ENCODE measurements around the gene NME7.

Gene NME7

DNA sequence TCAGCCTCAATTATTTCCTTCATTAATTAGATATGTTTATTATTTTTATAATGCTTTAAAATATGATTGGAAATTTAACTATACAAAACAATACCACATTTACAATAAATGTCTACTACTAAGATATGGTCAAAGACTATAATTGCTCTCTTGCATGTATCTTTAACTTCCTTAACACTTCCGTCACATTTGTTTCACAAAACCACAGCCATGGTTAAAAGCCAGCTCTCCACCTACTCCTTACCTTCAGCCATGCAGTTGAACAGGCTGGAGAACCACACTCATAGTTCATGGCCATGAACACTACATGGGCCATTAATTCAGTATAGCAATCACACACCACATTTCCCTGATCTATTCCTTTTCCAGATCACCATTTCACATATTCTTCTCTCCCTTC is 72.2 kb downstream of the NME7 start:
- POLR2A ChIA-PET = no interaction called here
- TF ChIP-seq ZBTB21 (tag by site-specific recombination; IDR thresholded peaks at IDR 0.05) = no peak
- Histone ChIP-seq H3K36me3 (ENCODE audit: control insufficient read depth in 2 of 2, insufficient read depth in 1 of 2, low read length in 2 of 2) (no peaks in the 10 kb centered on the region), H3K4me3 (ENCODE audit: low read depth, low read length) (no peak overlapping the region), H3K27ac (ENCODE audit: extremely low read depth, low read depth, low read length) (no peak overlapping the region), H3K9me3 (ENCODE audit: control insufficient read depth, insufficient read depth, low read depth, low read length) (no peaks in the 10 kb centered on the region), H3K4me1 (ENCODE audit: control insufficient read depth, insufficient read depth, low read length) (no peaks in the 10 kb centered on the region)
- CTCF ChIA-PET = no interaction called here

- CTCF ChIA-PET = no interaction called here
- POLR2A ChIA-PET = no interaction called here
These were observed 78.6 kb downstream of the NME7 start for GRCh38 chr1:169289016-169289415.

DNA sequence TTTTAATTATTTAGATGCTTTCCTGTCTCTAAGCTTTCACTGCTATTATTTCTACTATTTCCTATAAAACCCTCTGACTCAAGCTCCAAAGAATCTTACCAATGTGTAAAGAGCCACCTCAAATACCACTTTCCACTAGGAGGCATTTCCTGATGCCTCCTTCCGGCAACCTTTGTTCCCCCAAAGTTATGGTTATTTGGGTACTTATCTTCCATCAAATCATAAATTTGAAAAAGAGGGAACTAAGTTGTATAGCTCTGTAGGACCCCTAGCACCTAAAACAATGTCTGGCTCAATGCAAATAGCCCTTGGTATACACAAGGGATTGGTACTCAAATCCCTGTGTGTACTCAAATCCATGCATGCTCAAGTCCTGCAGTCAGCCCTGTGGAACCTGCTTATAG is 79.6 kb downstream of the NME7 start:
- H3K4me3 ChIP-seq (ENCODE audit: low read depth, low read length) = no peak overlapping the region
- CTCF ChIA-PET = interaction anchor here (0.7 kb wide), 1 partner anchor 60 kb away, joined by 3 read pairs; no protein-coding TSS in a partner anchor
- H3K27ac ChIP-seq (ENCODE audit: extremely low read depth, low read depth, low read length) = no peak overlapping the region
- no peaks in the 10 kb centered on the region for H3K4me1 ChIP-seq (ENCODE audit: control insufficient read depth, insufficient read depth, low read length)
- H3K36me3 ChIP-seq (ENCODE audit: control insufficient read depth in 2 of 2, insufficient read depth in 1 of 2, low read length in 2 of 2) = no peaks in the 10 kb centered on the region
- POLR2A ChIA-PET = no interaction called here
- no peak for TF ChIP-seq ZNF10 (tag by site-specific recombination; IDR thresholded peaks at IDR 0.05)
- TF ChIP-seq ZNF747 (tag by site-specific recombination; IDR thresholded peaks at IDR 0.05) = no peak
- no peak for TF ChIP-seq ZNF292 (tag by site-specific recombination; IDR thresholded peaks at IDR 0.05; ENCODE audit: borderline replicate concordance, low read depth)
- no peak for TF ChIP-seq GLI4 (tag by site-specific recombination; IDR thresholded peaks at IDR 0.05)
- TF ChIP-seq OSR2 (tag by site-specific recombination; IDR thresholded peaks at IDR 0.05) = no peak
- TF ChIP-seq IKZF3 (tag by site-specific recombination; IDR thresholded peaks at IDR 0.05) = no peak
- TF ChIP-seq MEIS1 (CRISPR knock-in tag; IDR thresholded peaks at IDR 0.05; ENCODE audit: borderline replicate concordance) = no peak
- TF ChIP-seq BCL11B (tag by site-specific recombination; IDR thresholded peaks at IDR 0.05; ENCODE audit: low read depth) = no peak
- no peak for TF ChIP-seq ZNF549 (tag by site-specific recombination; IDR thresholded peaks at IDR 0.05)
- no peak for TF ChIP-seq ELK4 (IDR thresholded peaks at IDR 0.05; ENCODE audit: borderline replicate concordance, low read depth, low read length)
- TF ChIP-seq ZNF521 (tag by site-specific recombination; IDR thresholded peaks at IDR 0.05) = no peak
- TF ChIP-seq, protein P1, sequence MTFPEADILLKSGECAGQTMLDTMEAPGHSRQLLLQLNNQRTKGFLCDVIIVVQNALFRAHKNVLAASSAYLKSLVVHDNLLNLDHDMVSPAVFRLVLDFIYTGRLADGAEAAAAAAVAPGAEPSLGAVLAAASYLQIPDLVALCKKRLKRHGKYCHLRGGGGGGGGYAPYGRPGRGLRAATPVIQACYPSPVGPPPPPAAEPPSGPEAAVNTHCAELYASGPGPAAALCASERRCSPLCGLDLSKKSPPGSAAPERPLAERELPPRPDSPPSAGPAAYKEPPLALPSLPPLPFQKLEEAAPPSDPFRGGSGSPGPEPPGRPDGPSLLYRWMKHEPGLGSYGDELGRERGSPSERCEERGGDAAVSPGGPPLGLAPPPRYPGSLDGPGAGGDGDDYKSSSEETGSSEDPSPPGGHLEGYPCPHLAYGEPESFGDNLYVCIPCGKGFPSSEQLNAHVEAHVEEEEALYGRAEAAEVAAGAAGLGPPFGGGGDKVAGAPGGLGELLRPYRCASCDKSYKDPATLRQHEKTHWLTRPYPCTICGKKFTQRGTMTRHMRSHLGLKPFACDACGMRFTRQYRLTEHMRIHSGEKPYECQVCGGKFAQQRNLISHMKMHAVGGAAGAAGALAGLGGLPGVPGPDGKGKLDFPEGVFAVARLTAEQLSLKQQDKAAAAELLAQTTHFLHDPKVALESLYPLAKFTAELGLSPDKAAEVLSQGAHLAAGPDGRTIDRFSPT (tag by site-specific recombination; IDR thresholded peaks at IDR 0.05) = no peak
- TF ChIP-seq ZNF423 (tag by site-specific recombination; IDR thresholded peaks at IDR 0.05) = no peak
- TF ChIP-seq ZIC2 (tag by site-specific recombination; IDR thresholded peaks at IDR 0.05) = no peak
- no peak for TF ChIP-seq ZNF114 (tag by site-specific recombination; IDR thresholded peaks at IDR 0.05)
- TF ChIP-seq ZNF16 (tag by site-specific recombination; IDR thresholded peaks at IDR 0.05; ENCODE audit: low read depth) = no peak
- TF ChIP-seq ZNF184 (tag by site-specific recombination; IDR thresholded peaks at IDR 0.05) = no peak
- TF ChIP-seq ZNF610 (tag by site-specific recombination; IDR thresholded peaks at IDR 0.05; ENCODE audit: borderline replicate concordance) = no peak
- no peak for TF ChIP-seq ZNF561 (tag by site-specific recombination; IDR thresholded peaks at IDR 0.05; ENCODE audit: borderline replicate concordance)
- no peak for TF ChIP-seq ZNF792 (tag by site-specific recombination; IDR thresholded peaks at IDR 0.05)
- no peaks in the 10 kb centered on the region for H3K9me3 ChIP-seq (ENCODE audit: control insufficient read depth, insufficient read depth, low read depth, low read length)

More at GRCh38 chr1:169289016-169289415, 78.6 kb downstream of the NME7 start:
- no peaks in the 10 kb centered on the region for H3K4me1 ChIP-seq (ENCODE audit: control insufficient read depth, insufficient read depth, low read length)
- TF ChIP-seq ZNF660 (tag by site-specific recombination; IDR thresholded peaks at IDR 0.05) (no peak), ZBTB8A (tag by site-specific recombination; IDR thresholded peaks at IDR 0.05) (no peak), KLF10 (tag by site-specific recombination; IDR thresholded peaks at IDR 0.05) (no peak), ZNF768 (tag by site-specific recombination; IDR thresholded peaks at IDR 0.05) (no peak), ZNF121 (tag by site-specific recombination; IDR thresholded peaks at IDR 0.05) (no peak), BCL11A (tag by site-specific recombination; IDR thresholded peaks at IDR 0.05; ENCODE audit: low read depth) (no peak), ZNF555 (tag by site-specific recombination; conservative IDR thresholded peaks at IDR 0.05) (no peak), KLF16 (tag by site-specific recombination; IDR thresholded peaks at IDR 0.05) (no peak), ZNF830 (tag by site-specific recombination; IDR thresholded peaks at IDR 0.05; ENCODE audit: low read depth) (no peak), ZIC2 (tag by site-specific recombination; IDR thresholded peaks at IDR 0.05) (no peak), ZBTB7A (tag by site-specific recombination; IDR thresholded peaks at IDR 0.05; ENCODE audit: low read depth) (no peak), ZNF548 (tag by site-specific recombination; IDR thresholded peaks at IDR 0.05) (no peak), ZNF114 (tag by site-specific recombination; IDR thresholded peaks at IDR 0.05) (no peak), ZNF707 (tag by site-specific recombination; IDR thresholded peaks at IDR 0.05) (no peak), ZNF211 (tag by site-specific recombination; IDR thresholded peaks at IDR 0.05; ENCODE audit: low read depth) (no peak), MYNN (tag by site-specific recombination; IDR thresholded peaks at IDR 0.05; ENCODE audit: borderline replicate concordance) (no peak), ZNF341 (tag by site-specific recombination; IDR thresholded peaks at IDR 0.05; ENCODE audit: low read depth) (no peak), ZSCAN16 (tag by site-specific recombination; IDR thresholded peaks at IDR 0.05) (no peak), ZNF184 (tag by site-specific recombination; IDR thresholded peaks at IDR 0.05) (no peak)
- TF ChIP-seq, protein P2, sequence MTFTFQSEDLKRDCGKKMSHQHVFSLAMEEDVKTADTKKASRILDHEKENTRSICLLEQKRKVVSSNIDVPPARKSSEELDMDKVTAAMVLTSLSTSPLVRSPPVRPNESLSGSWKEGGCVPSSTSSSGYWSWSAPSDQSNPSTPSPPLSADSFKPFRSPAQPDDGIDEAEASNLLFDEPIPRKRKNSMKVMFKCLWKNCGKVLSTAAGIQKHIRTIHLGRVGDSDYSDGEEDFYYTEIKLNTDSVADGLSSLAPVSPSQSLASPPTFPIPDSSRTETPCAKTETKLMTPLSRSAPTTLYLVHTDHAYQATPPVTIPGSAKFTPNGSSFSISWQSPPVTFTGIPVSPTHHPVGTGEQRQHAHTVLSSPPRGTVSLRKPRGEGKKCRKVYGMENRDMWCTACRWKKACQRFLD (tag by site-specific recombination; IDR thresholded peaks at IDR 0.05) = no peak
- H3K9me3 ChIP-seq (ENCODE audit: control insufficient read depth, insufficient read depth, low read depth, low read length) = no peaks in the 10 kb centered on the region
- H3K27ac ChIP-seq (ENCODE audit: extremely low read depth, low read depth, low read length) = no peak overlapping the region
- no peak overlapping the region for H3K4me3 ChIP-seq (ENCODE audit: low read depth, low read length)
- no peaks in the 10 kb centered on the region for H3K36me3 ChIP-seq (ENCODE audit: control insufficient read depth in 2 of 2, insufficient read depth in 1 of 2, low read length in 2 of 2)

All from HEK293 (cell line).